Naive thymus-derived CD4-positive, alpha-beta T cell (primary cell): ENCODE data around the gene OSBPL5. TPM values are rescaled to one million over a fixed set of nuclear protein-coding genes. Genes with fewer than 3 reads are reported as not detected.

ENCODE experiments used
- ATAC-seq: fragments of 150-1000 bp; cut with Tn5 transposase; 2 replicates; pipeline ENCODE4 v1.10.0; 2021; ENCODE audit warnings: mild to moderate bottlenecking, moderate library complexity
- CTCF ChIA-PET: fragments of 350-600 bp; sonication (Branson Sonifier 250); formaldehyde crosslinking; loops from one replicate; lab custom pipeline; 2021; ENCODE audit warnings: antibody characterized with exemption; lab: Charles Lee
- POLR2A ChIA-PET: fragments of 350-600 bp; sonication (Branson Sonifier 250); formaldehyde crosslinking; loops from one replicate; lab custom pipeline; 2021; ENCODE audit warnings: antibody characterized with exemption, inconsistent platforms; lab: Charles Lee
- DNase-seq, 9 donors: peaks; one replicate each; pipeline versions ENCODE4 v3.0.0 to v3.0.0-alpha.2; 2020 to 2022; ENCODE audit warnings: mixed read lengths in 1 of 9
- H3K27ac ChIP-seq: one replicate; pipeline ENCODE4 v1.7.0; 2013; ENCODE audit warnings: mild to moderate bottlenecking, low read depth, low read length, moderate library complexity
- H3K27me3 ChIP-seq, 2 donors: one replicate each; pipeline ENCODE4 v1.7.0; 2013; ENCODE audit warnings: low read length in 2 of 2, mild to moderate bottlenecking in 2 of 2, moderate library complexity in 2 of 2; ENCODE audit not compliant: control insufficient read depth in 2 of 2, insufficient read depth in 2 of 2
- H3K36me3 ChIP-seq, 3 experiments: 1 replicate in 2 of 3; 2 replicates in 1 of 3; pipeline ENCODE4 v1.7.0; 2013; ENCODE audit warnings: low read length in 3 of 3, mild to moderate bottlenecking in 3 of 3, moderate library complexity in 1 of 3; ENCODE audit not compliant: insufficient read depth in 3 of 3, control insufficient read depth in 2 of 3
- H3K4me1 ChIP-seq, 2 donors: one replicate each; pipeline ENCODE4 v1.7.0; 2013; ENCODE audit warnings: low read length in 2 of 2, mild to moderate bottlenecking in 2 of 2, moderate library complexity in 1 of 2; ENCODE audit not compliant: control insufficient read depth in 2 of 2, insufficient read depth in 2 of 2
- H3K4me3 ChIP-seq: 2 replicates; pipeline ENCODE4 v1.7.0; 2013; ENCODE audit warnings: mild to moderate bottlenecking, low read length
- H3K9me3 ChIP-seq, 3 experiments: 1 replicate in 2 of 3; 2 replicates in 1 of 3; pipeline ENCODE4 v1.7.0; 2013; ENCODE audit warnings: low read length in 3 of 3; ENCODE audit not compliant: control insufficient read depth in 2 of 3
- H3K27ac Mint-ChIP-seq, 9 donors: one replicate each; pipeline ENCODE4 v1.8.0; 2020 to 2022; ENCODE audit warnings: mixed read lengths in 9 of 9, mild to moderate bottlenecking in 8 of 9, moderate library complexity in 5 of 9, inconsistent platforms in 2 of 9
- H3K27me3 Mint-ChIP-seq, 5 donors: one replicate each; pipeline ENCODE4 v1.8.0; 2021 to 2022; ENCODE audit warnings: mixed read lengths in 5 of 5, mild to moderate bottlenecking in 1 of 5
- H3K36me3 Mint-ChIP-seq, 5 donors: one replicate each; pipeline ENCODE4 v1.8.0; 2020 to 2022; ENCODE audit warnings: mixed read lengths in 5 of 5, mild to moderate bottlenecking in 3 of 5, inconsistent platforms in 1 of 5
- H3K4me1 Mint-ChIP-seq, 7 donors: one replicate each; pipeline ENCODE4 v1.8.0; 2020 to 2022; ENCODE audit warnings: mixed read lengths in 7 of 7, mild to moderate bottlenecking in 3 of 7, inconsistent platforms in 1 of 7
- H3K4me3 Mint-ChIP-seq, 10 donors: one replicate each; pipeline ENCODE4 v1.8.0; 2020 to 2022; ENCODE audit warnings: mild to moderate bottlenecking in 10 of 10, mixed read lengths in 10 of 10, moderate library complexity in 6 of 10, inconsistent platforms in 2 of 10
- H3K9me3 Mint-ChIP-seq, 11 donors: one replicate each; pipeline ENCODE4 v1.8.0; 2020 to 2022; ENCODE audit warnings: mixed read lengths in 11 of 11, mild to moderate bottlenecking in 4 of 11, inconsistent platforms in 1 of 11, moderate library complexity in 1 of 11
- intact Hi-C, 2 donors: fragments of 100-400 bp; cut with micrococcal nuclease; formaldehyde crosslinking; loops; one replicate each; pipeline ENCODE4 v1.15.1; 2023
- polyA plus RNA-seq, 2 donors: library from polyadenylated mRNA; unstranded; fragments of 300-500 nt; fragmentation: Illumina TruSeq; gene quantifications; one replicate each; pipeline ENCODE4 v1.2.3, GENCODE V29; 2021
- total RNA-seq, 6 experiments: library from RNA in 5 of 6; stranded (reverse) in 5 of 6; gene quantifications; 1 replicate in 5 of 6; 2 replicates in 1 of 6; pipeline ENCODE4 v1.2.3 and lab custom pipeline; 2021 to 2026

Gene OSBPL5
- total and polyA plus RNA-seq, 7 experiments from 2014 or later: 0.51 to 76.7 (median 5.5) TPM

DNA sequence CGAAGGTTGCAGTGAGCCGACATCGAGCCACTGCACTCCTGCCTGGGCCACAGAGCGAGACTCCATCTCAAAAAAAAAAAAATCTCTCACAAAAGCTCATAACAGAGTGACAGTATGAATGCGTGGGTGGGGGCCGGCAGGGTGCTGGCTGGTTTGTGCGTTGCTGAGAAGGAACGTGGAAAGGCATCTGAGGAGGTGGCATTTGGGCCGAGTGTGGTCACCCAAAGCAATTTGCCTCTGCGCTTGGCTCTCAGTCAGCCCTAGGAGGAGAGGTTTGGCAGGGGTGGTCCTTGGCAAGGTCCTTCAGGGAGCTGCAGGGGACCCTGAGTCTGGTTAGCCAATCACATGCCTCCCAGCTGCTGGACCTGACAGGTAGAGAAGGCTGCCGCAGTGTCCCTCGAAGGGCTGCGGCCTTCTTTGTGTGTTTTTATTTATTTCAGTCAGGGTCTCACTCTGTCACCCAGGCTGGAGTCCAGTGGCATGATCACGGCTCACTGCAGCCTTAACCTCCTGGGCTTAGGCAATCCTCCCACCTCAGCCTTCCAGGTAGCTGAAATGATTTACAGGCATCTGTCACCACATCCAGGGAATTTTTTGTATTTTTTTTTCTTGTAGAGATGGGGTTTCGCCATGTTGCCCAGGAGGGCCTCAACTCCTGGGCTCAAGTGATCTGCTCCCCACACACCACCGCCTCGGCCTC lies 23.5 kb upstream of the OSBPL5 start:
- H3K4me1 Mint-ChIP-seq: no peaks in the 10 kb centered on the region
- no peak overlapping the region for H3K27ac ChIP-seq
- H3K4me3 Mint-ChIP-seq: no peak overlapping the region
- H3K36me3 ChIP-seq: no peaks in the 10 kb centered on the region
- no peaks in the 10 kb centered on the region for H3K27me3 Mint-ChIP-seq
- intact Hi-C loops: no loop called here
- H3K27me3 ChIP-seq: no peaks in the 10 kb centered on the region
- no peak overlapping the region for H3K4me3 ChIP-seq
- no peak overlapping the region for H3K27ac Mint-ChIP-seq
- DNase-seq: no peak
- no peak for ATAC-seq
- peaks cover 0 to 3% (median 0%) of the 10 kb centered on the region in 3 experiments for H3K9me3 ChIP-seq
- CTCF ChIA-PET: no interaction called here
- H3K4me1 ChIP-seq: no peaks in the 10 kb centered on the region
- H3K9me3 Mint-ChIP-seq: no peaks in the 10 kb centered on the region
- H3K36me3 Mint-ChIP-seq: no peaks in the 10 kb centered on the region
- POLR2A ChIA-PET: no interaction called here

DNA sequence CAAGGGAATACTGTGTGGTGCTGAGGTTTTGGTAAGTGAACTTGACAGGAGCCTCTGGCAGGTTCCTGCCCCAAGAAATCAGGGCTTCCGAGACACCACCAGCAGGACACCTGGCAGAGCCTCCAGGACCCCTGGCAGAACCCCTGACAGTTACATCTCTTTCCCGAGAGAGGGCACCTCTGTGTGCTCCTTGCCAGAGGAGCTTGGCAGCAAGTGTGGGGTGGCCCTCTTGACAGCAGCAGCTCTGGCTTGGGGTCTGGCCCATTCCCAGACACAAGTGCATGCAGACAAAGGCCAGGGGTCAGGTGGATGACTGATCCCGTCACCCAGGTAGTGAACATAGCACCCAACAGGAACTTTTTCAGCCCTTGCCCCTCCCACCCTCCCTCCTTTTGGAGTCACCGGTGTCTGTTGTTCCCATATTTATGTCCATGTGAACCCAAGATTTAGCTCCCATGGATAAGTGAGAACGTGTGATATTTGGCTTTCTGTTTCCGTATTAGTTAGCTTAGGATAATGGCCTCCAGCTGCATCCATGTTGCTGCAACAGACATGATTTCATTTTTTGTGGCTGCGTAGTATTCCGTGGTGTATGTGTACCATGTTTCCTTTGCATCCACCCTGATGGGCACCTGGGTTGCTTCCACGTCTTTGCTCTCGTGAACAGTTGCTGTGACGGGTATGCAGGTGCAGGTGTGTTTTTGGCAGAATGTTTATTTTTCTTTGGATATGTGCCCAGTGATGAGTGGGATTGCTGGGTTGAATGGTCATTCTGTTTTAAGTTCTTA lies 21.2 kb upstream of the OSBPL5 start:
- Mint-ChIP-seq H3K27me3 (no peaks in the 10 kb centered on the region), H3K36me3 (no peaks in the 10 kb centered on the region), H3K4me3 (no peak overlapping the region), H3K27ac (no peak overlapping the region), H3K9me3 (no peaks in the 10 kb centered on the region), H3K4me1 (no peaks in the 10 kb centered on the region)
- Histone ChIP-seq H3K27ac (no peak overlapping the region), H3K9me3 (peaks cover 0 to 3% (median 0%) of the 10 kb centered on the region in 3 experiments), H3K36me3 (no peaks in the 10 kb centered on the region), H3K4me3 (no peak overlapping the region), H3K4me1 (no peaks in the 10 kb centered on the region), H3K27me3 (no peaks in the 10 kb centered on the region)
- ATAC-seq (no peak), DNase-seq (no peak)
- CTCF ChIA-PET: no interaction called here
- intact Hi-C loops: no loop called here
- POLR2A ChIA-PET: no interaction called here

- H3K9me3 Mint-ChIP-seq: no peaks in the 10 kb centered on the region
- intact Hi-C loops: no loop called here
- H3K4me3 ChIP-seq: no peak overlapping the region
- no peaks in the 10 kb centered on the region for H3K36me3 ChIP-seq
- H3K4me1 Mint-ChIP-seq: no peaks in the 10 kb centered on the region
- POLR2A ChIA-PET: no interaction called here
- H3K27me3 ChIP-seq: no peaks in the 10 kb centered on the region
- DNase-seq: no peak
- H3K36me3 Mint-ChIP-seq: no peaks in the 10 kb centered on the region
- H3K9me3 ChIP-seq: peaks cover 0 to 2% (median 0%) of the 10 kb centered on the region in 3 experiments
- H3K27ac Mint-ChIP-seq: no peak overlapping the region
- no peak for ATAC-seq
- H3K27ac ChIP-seq: no peak overlapping the region
- CTCF ChIA-PET: interaction anchor here (0.7 kb wide), 1 partner anchor 1471 kb away, joined by 3 read pairs; no protein-coding TSS in a partner anchor
- no peaks in the 10 kb centered on the region for H3K4me1 ChIP-seq
- H3K27me3 Mint-ChIP-seq: no peaks in the 10 kb centered on the region
- no peak overlapping the region for H3K4me3 Mint-ChIP-seq
These were observed 19.7 kb upstream of the OSBPL5 start for GRCh38 chr11:3184732-3185347.

DNA sequence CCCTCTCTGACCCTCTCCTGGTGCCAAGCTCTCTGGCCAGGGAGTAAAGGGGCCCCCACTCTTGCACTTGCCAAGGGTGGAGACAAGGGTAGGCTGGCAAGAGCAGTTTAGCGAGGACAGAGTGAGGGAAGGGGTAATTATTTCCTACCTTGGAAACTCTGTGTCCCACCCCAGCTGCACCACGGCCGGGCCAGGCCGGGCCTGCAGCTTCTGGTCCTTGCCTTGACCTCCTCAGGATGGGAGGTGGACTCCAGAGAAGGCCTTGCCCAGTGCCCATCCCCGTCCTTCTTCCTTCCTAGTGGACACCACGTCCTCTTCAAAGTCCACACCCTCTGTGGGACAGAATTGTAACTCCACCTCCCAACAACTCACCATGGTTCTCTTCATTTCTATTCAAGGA lies 18.4 kb upstream of the OSBPL5 start:
- Mint-ChIP-seq H3K27ac (no peak overlapping the region), H3K4me1 (no peaks in the 10 kb centered on the region), H3K27me3 (no peaks in the 10 kb centered on the region), H3K4me3 (no peak overlapping the region), H3K36me3 (no peaks in the 10 kb centered on the region), H3K9me3 (no peaks in the 10 kb centered on the region)
- intact Hi-C loops: no loop called here
- POLR2A ChIA-PET: no interaction called here
- no peak for DNase-seq
- Histone ChIP-seq H3K4me3 (no peak overlapping the region), H3K36me3 (no peaks in the 10 kb centered on the region), H3K27ac (no peak overlapping the region), H3K4me1 (no peaks in the 10 kb centered on the region), H3K27me3 (no peaks in the 10 kb centered on the region), H3K9me3 (no peaks in the 10 kb centered on the region)
- ATAC-seq: no peak
- CTCF ChIA-PET: no interaction called here

GRCh38 chr11:3182462-3182852 lies 17.3 kb upstream of the OSBPL5 start:
- ATAC-seq (no peak), DNase-seq (no peak)
- Histone ChIP-seq H3K4me3 (no peak overlapping the region), H3K9me3 (no peaks in the 10 kb centered on the region), H3K27me3 (no peaks in the 10 kb centered on the region), H3K4me1 (no peaks in the 10 kb centered on the region), H3K36me3 (no peaks in the 10 kb centered on the region), H3K27ac (no peak overlapping the region)
- Mint-ChIP-seq H3K27me3 (peaks cover 0 to 4% (median 0%) of the 10 kb centered on the region in 5 donors), H3K36me3 (no peaks in the 10 kb centered on the region), H3K4me3 (no peak overlapping the region), H3K27ac (no peak overlapping the region), H3K4me1 (no peaks in the 10 kb centered on the region), H3K9me3 (peaks cover 0 to 2% (median 0%) of the 10 kb centered on the region in 11 donors)
- intact Hi-C loops: no loop called here
- POLR2A ChIA-PET: no interaction called here
- CTCF ChIA-PET: no interaction called here

- H3K9me3 ChIP-seq: peaks cover 0 to 3% (median 0%) of the 10 kb centered on the region in 3 experiments
- DNase-seq (no peak), ATAC-seq (no peak)
- no peaks in the 10 kb centered on the region for H3K36me3 ChIP-seq
- Mint-ChIP-seq H3K36me3 (no peaks in the 10 kb centered on the region), H3K27me3 (peaks cover 0 to 9% (median 0%) of the 10 kb centered on the region in 5 donors), H3K4me3 (no peak overlapping the region), H3K9me3 (peaks cover 0 to 6% (median 4%) of the 10 kb centered on the region in 11 donors), H3K4me1 (no peaks in the 10 kb centered on the region), H3K27ac (no peak overlapping the region)
- H3K27me3 ChIP-seq: no peaks in the 10 kb centered on the region
- ChIA-PET CTCF (no interaction called here), POLR2A (no interaction called here)
- no peak overlapping the region for H3K4me3 ChIP-seq
- H3K4me1 ChIP-seq: no peaks in the 10 kb centered on the region
- no peak overlapping the region for H3K27ac ChIP-seq
- intact Hi-C loops: no loop called here
These were observed 16.8 kb upstream of the OSBPL5 start for GRCh38 chr11:3181725-3182461.
